Activated CD4-positive, alpha-beta T cell treated with anti-CD3 and anti-CD28 coated beads, Interleukin-2, amount 10 ng/mL, durations not matched to agents 24 days and 14 days (primary cell): ENCODE measurements around the gene RGS1. TPM values are rescaled to one million over a fixed set of nuclear protein-coding genes. Genes with fewer than 3 reads are reported as not detected.
"Not testable (repeated sequence)": the region's sequence is repeated elsewhere in the genome, so short reads cannot be mapped to it uniquely, and the experiment has no call there.

Source experiments
- DNase-seq: peaks from one replicate; pipeline ENCODE4 v3.0.0; 2022
- H3K27ac Mint-ChIP-seq: one replicate; pipeline ENCODE4 v1.8.0; 2022; ENCODE audit warnings: mild to moderate bottlenecking, mixed read lengths
- H3K27me3 Mint-ChIP-seq: one replicate; pipeline ENCODE4 v1.8.0; 2022; ENCODE audit warnings: mixed read lengths
- H3K36me3 Mint-ChIP-seq: one replicate; pipeline ENCODE4 v1.8.0; 2022; ENCODE audit warnings: low read depth, mild to moderate bottlenecking, mixed read lengths
- H3K4me1 Mint-ChIP-seq: one replicate; pipeline ENCODE4 v1.8.0; 2021; ENCODE audit warnings: mixed read lengths
- H3K4me3 Mint-ChIP-seq: one replicate; pipeline ENCODE4 v1.8.0; 2022; ENCODE audit warnings: mild to moderate bottlenecking, moderate library complexity, mixed read lengths
- H3K9me3 Mint-ChIP-seq: one replicate; pipeline ENCODE4 v1.8.0; 2021; ENCODE audit warnings: mixed read lengths
- intact Hi-C: fragments of 100-400 bp; cut with micrococcal nuclease; formaldehyde crosslinking; loops from one replicate; pipeline ENCODE4 v1.15.1; 2023
- total RNA-seq: library from RNA; stranded (reverse); gene quantifications from 2 replicates; pipeline ENCODE4 v1.2.3, GENCODE V29; 2022

The RGS1 gene, protein sequence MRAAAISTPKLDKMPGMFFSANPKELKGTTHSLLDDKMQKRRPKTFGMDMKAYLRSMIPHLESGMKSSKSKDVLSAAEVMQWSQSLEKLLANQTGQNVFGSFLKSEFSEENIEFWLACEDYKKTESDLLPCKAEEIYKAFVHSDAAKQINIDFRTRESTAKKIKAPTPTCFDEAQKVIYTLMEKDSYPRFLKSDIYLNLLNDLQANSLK
- total RNA-seq: 5.1 and 6.4 TPM in 2 replicates

DNA sequence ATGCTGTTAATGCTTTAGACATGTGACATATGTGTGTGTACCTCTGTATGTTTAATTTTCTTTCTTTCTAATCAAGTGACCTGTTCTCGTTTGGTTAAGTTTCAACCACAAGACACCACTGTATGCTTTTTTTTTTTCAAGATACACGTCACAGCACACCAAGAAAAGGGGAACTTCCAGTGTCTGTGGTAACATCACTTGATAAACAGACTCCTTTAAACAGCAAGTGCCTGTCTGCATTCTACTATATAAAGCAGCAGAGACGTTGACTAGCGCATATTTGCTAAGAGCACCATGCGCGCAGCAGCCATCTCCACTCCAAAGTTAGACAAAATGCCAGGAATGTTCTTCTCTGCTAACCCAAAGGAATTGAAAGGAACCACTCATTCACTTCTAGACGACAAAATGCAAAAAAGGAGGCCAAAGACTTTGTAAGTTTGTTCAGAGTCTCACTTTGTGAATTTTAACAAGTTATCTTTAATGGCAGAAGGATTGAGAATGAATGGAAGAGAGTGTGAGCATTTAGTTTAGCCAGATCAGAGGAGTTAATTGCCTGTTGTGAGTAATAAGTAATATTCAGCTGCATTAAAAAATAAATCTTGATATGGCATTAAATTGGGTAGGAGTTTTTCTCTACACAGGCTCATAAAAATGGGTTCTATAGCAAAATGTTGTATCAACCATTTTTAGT lies at the start of gene RGS1:
RGS1 (plus strand) TSS at position 275 of the 691 bp plus-strand sequence; CDS start at position 295, 20 bp downstream.
- Mint-ChIP-seq H3K27me3 (no peaks in the 10 kb centered on the region), H3K9me3 (peaks cover 1% of the 10 kb centered on the region), H3K27ac (peak within 1 kb of the TSS; percentile 86), H3K4me1 (peaks cover 77% of the 10 kb centered on the region), H3K36me3 (peaks cover 33% of the 10 kb centered on the region), H3K4me3 (peak within 1 kb of the TSS; percentile 86)
- intact Hi-C loops: loop anchor here (1.0 to 2.0 kb wide), 4 partner anchors 25 to 65 kb away; no protein-coding TSS in a partner anchor
- DNase-seq: peak; percentile 92

DNA sequence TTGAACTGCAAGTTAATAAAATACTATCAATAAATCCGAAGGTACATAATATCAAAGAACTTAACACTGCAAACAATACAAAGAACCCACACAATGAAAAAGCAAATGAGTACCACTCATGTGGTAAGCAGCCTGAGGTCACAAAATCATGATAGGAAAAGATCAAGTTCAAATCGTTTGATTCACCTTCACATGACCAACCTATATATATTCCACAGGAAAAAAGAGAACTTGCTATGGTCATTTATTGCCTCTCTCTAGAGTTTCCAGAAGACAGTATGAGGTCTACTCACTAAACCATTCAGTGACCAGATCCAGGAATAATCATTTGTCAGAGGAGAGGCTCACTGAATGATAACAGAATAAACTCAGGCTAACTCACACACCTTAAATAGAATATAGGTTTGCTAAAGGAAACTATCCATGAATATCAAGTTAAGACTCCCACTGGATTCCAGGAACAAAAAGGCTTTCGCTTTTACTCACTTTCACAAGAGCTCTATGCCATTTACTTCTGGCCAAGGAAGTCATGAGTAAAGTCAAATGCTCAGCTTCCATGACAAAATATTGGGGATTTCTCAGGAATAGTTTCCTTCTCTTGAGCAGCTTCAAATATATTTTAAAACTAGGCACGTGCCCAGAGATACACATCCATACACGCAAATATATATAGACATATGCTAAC lies 48.3 kb upstream of the RGS1 start:
- no peak for DNase-seq
- Mint-ChIP-seq H3K27ac (no peak overlapping the region), H3K27me3 (peaks cover 2% of the 10 kb centered on the region), H3K36me3 (peaks cover 1% of the 10 kb centered on the region), H3K4me3 (no peak overlapping the region), H3K9me3 (no peaks in the 10 kb centered on the region), H3K4me1 (peaks cover 26% of the 10 kb centered on the region)
- intact Hi-C loops: no loop called here

DNA sequence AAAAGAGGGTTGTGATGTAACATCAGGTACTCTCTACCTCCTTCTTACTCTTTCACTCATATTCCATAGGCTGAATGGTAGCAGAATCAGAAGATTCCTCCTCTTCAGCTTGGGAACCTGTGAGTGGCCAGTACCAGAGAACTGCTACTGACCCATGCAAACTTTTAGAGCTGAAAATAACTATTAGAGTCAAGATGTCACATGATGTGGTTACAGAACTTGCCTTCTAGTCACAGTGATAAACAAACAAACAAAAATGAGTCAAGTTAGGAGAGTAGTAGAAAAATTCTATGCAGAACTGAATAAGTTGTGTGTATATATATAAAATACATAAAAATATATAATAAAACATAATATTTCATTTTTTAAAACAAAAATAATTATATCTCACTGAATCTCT lies 47.6 kb upstream of the RGS1 start:
- peaks cover 2% of the 10 kb centered on the region for H3K27me3 Mint-ChIP-seq
- DNase-seq: no peak
- H3K4me3 Mint-ChIP-seq: no peak overlapping the region
- H3K9me3 Mint-ChIP-seq: no peaks in the 10 kb centered on the region
- intact Hi-C loops: no loop called here
- no peak overlapping the region for H3K27ac Mint-ChIP-seq
- H3K4me1 Mint-ChIP-seq: peaks cover 25% of the 10 kb centered on the region
- H3K36me3 Mint-ChIP-seq: peaks cover 1% of the 10 kb centered on the region

DNA sequence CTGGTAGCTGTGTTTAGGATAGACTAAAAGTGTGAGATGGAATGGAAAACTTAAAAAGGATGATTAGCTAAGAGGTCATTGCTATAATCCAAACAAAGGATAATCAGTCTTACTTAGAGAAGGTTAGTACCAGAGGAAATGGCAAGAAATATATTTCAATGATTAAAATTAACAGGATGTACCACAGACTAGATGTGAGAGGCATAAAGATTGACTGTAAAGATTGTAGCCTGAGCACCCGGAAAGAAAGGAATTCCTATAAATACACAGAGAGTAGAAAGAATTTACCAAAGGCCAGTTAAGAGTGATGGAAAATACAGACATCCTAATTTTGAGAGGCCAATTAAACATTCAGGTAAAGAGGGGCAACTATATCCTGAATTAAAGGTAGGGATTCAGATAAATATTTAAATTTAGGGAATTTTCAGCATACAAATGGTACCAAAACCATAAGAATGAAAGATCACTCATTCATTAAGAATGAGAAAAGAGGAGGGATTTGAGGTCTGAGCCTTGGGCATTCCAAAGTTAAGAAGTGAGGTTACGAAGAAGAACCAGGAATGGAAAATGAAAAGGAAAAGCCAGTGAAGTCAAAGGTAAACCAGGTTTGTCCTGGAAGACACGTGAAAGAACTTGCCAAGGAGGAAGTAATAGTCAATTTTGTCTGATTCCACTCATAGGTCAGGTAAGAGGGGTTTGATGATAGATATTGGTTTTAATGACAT lies 46.4 kb upstream of the RGS1 start:
- Mint-ChIP-seq H3K36me3 (peaks cover 4% of the 10 kb centered on the region), H3K27me3 (peaks cover 2% of the 10 kb centered on the region), H3K9me3 (peaks cover 7% of the 10 kb centered on the region), H3K27ac (no peak overlapping the region), H3K4me3 (no peak overlapping the region), H3K4me1 (peaks cover 27% of the 10 kb centered on the region)
- intact Hi-C loops: no loop called here
- no peak for DNase-seq

DNA sequence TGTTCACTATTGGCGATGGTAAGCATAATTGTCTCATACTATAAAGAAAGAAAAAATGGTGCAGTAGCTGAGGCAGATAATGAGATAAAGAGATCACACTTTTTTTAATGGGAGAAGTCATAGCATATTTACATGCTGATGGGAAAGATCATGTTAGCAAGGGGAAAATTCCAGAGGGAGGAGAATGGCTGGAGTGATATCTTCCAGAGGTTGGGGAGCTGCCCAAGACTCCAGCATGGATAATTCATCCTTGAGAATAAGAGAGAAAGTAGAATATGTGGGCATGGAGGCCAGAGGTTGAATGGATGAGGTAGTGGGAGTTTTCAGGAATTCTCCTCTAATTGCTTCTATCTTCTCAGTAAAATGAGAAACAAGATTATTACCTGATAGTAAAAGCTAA lies 45.8 kb upstream of the RGS1 start:
- Mint-ChIP-seq H3K27ac (no peak overlapping the region), H3K4me1 (peaks cover 23% of the 10 kb centered on the region), H3K4me3 (peak overlapping the region; percentile 53), H3K36me3 (peaks cover 4% of the 10 kb centered on the region), H3K27me3 (peaks cover 2% of the 10 kb centered on the region), H3K9me3 (peaks cover 7% of the 10 kb centered on the region)
- no peak for DNase-seq
- intact Hi-C loops: loop anchor here (1.0 kb wide), 1 partner anchor 9 kb away; no protein-coding TSS in a partner anchor

DNA sequence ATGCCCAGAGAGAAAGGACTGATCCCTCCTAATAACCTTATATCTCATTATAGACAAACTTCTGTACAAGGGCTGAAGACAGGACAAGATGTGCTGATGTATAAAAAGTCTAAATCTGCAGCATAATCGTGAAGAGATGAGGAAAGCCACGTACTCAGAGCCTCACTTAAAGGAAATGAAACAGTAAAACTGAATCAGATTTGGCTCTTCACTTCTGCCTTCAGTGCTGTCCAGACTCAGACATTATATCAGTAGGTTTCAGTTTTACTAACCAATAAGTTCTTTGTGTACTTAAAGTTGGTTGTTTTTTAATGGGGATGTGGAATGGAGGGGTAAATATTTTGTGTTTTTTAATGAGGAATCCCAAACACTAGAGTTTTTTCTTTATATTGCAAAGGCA lies 45.3 kb upstream of the RGS1 start:
- Mint-ChIP-seq H3K36me3 (peaks cover 4% of the 10 kb centered on the region), H3K4me1 (peaks cover 23% of the 10 kb centered on the region), H3K9me3 (peaks cover 7% of the 10 kb centered on the region), H3K27me3 (peaks cover 2% of the 10 kb centered on the region), H3K4me3 (peak overlapping the region; percentile 53), H3K27ac (peak overlapping the region; percentile 42)
- peak; percentile 62 for DNase-seq
- intact Hi-C loops: loop anchor here (1.0 kb wide), 1 partner anchor 9 kb away; no protein-coding TSS in a partner anchor

DNA sequence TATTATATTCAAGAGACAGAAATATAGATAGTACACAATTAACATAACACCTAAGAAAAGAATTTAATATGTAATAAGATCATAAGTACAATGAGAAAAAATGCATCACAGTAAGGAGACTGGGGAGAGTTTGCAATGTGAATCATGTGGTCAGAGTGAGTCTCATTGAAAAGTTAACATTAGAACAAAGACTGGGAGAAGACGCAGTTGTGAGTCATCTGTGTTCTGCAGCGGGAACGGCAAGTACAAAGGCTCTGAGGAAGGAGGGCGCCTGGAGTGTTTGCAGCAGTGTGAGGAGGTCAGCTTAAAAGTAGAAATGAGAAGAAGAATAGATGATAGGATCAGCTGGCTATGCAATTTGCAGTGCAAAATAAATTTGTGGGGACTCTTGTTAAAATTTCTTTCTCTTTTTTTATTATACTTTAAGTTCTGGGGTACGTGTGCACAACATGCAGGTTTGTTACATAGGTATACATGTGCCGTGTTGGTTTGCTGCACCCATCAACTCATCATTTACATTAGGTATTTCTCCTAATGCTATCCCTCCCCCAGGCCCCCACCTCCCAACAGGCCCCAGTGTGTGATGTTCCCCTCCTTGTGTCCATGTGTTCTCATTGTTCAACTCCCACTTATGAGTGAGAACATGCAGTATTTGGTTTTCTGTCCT lies 44.4 kb upstream of the RGS1 start:
- peak overlapping the region; percentile 45 for H3K27ac Mint-ChIP-seq
- H3K36me3 Mint-ChIP-seq, H3K9me3 Mint-ChIP-seq, H3K27me3 Mint-ChIP-seq, H3K4me3 Mint-ChIP-seq: not testable (repeated sequence)
- DNase-seq: peak; percentile 80
- intact Hi-C loops: loop anchor here (1.0 kb wide), 2 partner anchors 14 kb away; no protein-coding TSS in a partner anchor
- H3K4me1 Mint-ChIP-seq: peaks cover 23% of the 10 kb centered on the region

DNA sequence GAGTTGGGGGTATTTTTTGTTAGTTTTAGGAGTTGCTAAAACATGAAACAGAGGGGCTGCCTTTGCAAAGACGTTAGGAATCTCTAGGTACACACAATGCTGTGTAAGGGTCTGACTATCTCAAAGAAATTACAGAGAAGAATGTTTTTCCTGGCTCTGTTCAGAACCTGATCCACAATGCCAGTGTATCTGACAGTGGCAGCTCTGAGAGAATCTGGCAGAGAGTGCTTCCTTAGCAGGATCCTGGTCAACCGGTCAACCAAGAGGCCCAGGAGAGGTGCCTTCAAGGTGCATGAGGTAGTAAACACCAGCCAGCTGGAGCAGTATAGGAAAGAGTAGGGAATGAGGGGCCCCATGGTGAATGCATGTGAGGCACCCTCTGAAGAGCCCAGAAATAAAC lies 40.9 kb upstream of the RGS1 start:
- Mint-ChIP-seq H3K27me3 (no peaks in the 10 kb centered on the region), H3K9me3 (peaks cover 14% of the 10 kb centered on the region), H3K36me3 (peaks cover 4% of the 10 kb centered on the region), H3K4me3 (no peak overlapping the region), H3K27ac (no peak overlapping the region), H3K4me1 (peaks cover 38% of the 10 kb centered on the region)
- DNase-seq: no peak
- intact Hi-C loops: no loop called here

DNA sequence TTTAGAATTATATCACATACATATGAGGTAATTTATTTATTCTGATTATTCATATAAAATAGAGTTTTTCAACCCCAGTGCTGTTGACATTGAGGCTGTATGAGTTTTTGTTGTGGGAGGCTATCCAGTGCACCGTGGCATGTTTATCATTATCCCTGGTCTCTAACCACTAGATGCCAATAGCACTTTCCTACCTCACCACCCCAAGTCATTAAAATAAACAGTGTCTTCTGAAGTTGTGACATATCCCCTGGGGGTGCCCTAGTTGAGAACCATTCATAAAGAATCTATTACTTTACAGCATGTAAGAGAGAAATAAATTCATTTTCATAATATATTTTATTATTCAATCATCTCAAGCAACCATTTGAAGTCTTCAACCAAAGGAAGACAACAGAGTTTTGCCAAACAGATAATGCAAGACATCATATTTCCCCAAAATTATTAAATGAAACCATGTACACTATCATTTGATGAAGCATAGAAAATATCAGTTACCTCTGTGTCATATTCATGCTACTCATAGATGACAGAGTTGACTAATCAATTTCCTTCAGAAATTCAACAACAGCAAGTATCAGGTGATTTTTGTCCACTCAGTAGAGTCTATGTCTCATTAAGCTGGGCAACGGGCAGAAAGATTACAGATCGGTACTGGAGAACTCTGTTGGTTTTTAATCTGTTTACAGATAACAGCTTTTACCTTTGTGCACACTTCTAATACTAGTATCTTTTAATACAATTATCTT lies 39.5 kb upstream of the RGS1 start:
- Mint-ChIP-seq H3K4me3 (no peak overlapping the region), H3K4me1 (peaks cover 35% of the 10 kb centered on the region), H3K27ac (no peak overlapping the region), H3K9me3 (peaks cover 14% of the 10 kb centered on the region), H3K27me3 (no peaks in the 10 kb centered on the region), H3K36me3 (peaks cover 4% of the 10 kb centered on the region)
- intact Hi-C loops: no loop called here
- DNase-seq: no peak

DNA sequence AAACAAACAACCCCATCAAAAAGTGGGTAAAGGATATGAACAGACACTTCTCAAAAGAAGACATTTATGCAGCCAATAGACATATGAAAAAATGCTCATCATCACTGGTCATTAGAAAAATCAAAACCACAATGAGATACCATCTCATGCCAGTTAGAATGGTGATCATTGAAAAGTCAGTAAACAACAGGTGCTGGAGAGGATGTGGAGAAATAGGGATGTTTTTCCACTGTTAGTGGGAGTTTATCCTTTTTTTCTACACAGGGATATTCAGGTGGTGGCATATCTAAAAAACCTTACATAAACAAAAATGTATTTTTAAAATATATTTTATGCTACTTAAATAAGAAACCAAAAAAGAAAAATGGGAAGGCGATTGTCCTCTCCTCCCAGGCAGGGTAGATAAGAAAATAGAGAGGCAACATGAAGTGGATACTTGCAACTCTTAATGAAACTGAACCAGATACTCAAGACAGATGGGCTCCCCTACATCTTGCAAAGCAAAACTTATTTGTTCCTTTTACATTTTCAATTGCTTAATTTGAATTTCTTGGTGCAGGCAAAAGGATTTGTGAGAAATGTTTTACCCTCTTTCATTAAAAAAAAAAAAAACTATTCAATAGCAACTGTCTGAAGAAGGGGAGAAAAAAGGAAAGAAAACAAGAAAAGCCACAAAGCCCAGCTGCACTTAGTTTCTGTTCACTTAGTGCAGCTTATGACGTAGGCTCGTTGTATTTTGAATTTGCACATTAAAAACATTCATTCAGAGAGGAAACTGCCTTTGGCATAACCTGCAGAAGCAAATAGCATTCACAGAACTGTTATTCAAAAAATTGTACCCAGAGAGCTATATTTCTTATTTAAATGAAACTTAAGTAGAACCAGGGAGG lies 36.9 kb upstream of the RGS1 start:
- intact Hi-C loops: loop anchor here (1.0 kb wide), 1 partner anchor 21 kb away; no protein-coding TSS in a partner anchor
- Mint-ChIP-seq H3K27ac (peak overlapping the region; percentile 73), H3K4me3 (peak overlapping the region; percentile 65), H3K9me3 (peaks cover 9% of the 10 kb centered on the region), H3K36me3 (peaks cover under 1% of the 10 kb centered on the region), H3K4me1 (peaks cover 48% of the 10 kb centered on the region), H3K27me3 (no peaks in the 10 kb centered on the region)
- peak; percentile 82 for DNase-seq

DNA sequence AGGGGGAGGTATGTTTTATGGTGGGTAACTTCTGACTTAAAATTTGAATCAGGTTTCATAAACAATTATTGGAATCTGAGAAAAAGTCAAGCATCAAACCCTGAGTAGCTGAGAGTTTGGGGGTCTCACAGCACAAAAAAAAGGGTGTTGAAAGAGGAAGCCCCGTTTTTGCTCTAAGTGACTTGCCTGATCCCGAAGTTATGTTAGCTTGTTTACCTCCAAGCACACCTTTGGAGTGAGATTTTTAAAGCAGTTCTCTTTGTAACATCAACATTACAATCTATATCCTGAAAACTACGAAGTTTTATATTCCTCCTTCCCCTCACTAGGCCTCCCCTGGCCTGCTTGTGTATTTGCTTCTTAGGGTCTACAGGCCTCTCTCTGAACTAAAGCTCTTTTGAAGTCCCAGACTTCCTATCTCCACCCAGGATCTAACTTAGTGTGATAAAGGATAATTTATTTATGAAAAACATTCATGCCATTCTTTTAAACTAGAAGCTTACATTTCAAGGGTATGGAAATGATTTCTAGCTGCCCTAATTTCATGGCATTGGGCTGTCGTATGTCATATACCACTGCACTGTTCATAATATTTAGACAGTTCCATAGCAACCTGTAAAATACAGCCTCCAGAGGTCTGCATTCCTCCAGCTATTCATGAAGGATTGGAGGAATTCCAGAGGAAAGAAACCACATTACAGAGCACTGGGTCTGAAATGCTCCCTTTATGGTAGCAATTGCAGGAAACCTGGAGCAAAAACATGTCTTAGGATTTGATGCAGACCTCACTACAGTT lies 36.1 kb upstream of the RGS1 start:
- peak overlapping the region; percentile 67 for H3K4me3 Mint-ChIP-seq

More for the DNA sequence above, 36.1 kb upstream of the RGS1 start:
- Mint-ChIP-seq H3K4me1 (peaks cover 52% of the 10 kb centered on the region), H3K27ac (peak overlapping the region; percentile 73), H3K9me3 (peaks cover 7% of the 10 kb centered on the region), H3K36me3 (no peaks in the 10 kb centered on the region), H3K27me3 (no peaks in the 10 kb centered on the region)
- intact Hi-C loops: loop anchor here (1.0 to 10.0 kb wide), 2 partner anchors 22 to 445 kb away; no protein-coding TSS in a partner anchor
- no peak for DNase-seq
